Spleen (tissue), 11 donors: ENCODE data around the gene NT5DC2. TPM values are rescaled to one million over a fixed set of nuclear protein-coding genes. Genes with fewer than 3 reads are reported as not detected.

ENCODE experiments used
- DNase-seq: peaks from one replicate; pipeline ENCODE4 v3.0.0-alpha.2; 2020
- H3K27ac ChIP-seq, 8 donors: fragments of 200-600 bp; sonication (generic) in 7 of 8; 1 replicate in 4 of 8; 2 replicates in 4 of 8; pipeline versions ENCODE4 v1.5.0 to v1.8.0; 2016 to 2021; ENCODE audit warnings: inconsistent platforms in 4 of 8, mild to moderate bottlenecking in 4 of 8, moderate library complexity in 1 of 8
- H3K27me3 ChIP-seq, 7 donors: fragments of 200-600 bp; sonication (generic) in 6 of 7; replicated peaks in 1 of 7; 1 replicate in 4 of 7; 2 replicates in 3 of 7; pipeline versions ENCODE4 v1.5.0 to v1.8.0; 2016 to 2021; ENCODE audit warnings: inconsistent platforms in 3 of 7, mild to moderate bottlenecking in 1 of 7
- H3K36me3 ChIP-seq, 6 donors: fragments of 200-600 bp; sonication (generic) in 5 of 6; 1 replicate in 4 of 6; 2 replicates in 2 of 6; pipeline versions ENCODE4 v1.5.0 to v1.8.0; 2016 to 2021; ENCODE audit warnings: inconsistent platforms in 2 of 6
- H3K4me1 ChIP-seq, 6 donors: fragments of 200-600 bp; sonication (generic) in 5 of 6; 1 replicate in 3 of 6; 2 replicates in 3 of 6; pipeline versions ENCODE4 v1.5.0 to v1.8.0; 2016 to 2021; ENCODE audit warnings: inconsistent platforms in 3 of 6
- H3K4me3 ChIP-seq, 8 donors: fragments of 200-600 bp; sonication (generic) in 7 of 8; 1 replicate in 4 of 8; 2 replicates in 4 of 8; pipeline versions ENCODE4 v1.5.0 to v1.8.0; 2016 to 2021; ENCODE audit warnings: inconsistent platforms in 4 of 8, mild to moderate bottlenecking in 4 of 8, moderate library complexity in 2 of 8
- H3K9me3 ChIP-seq, 8 donors: fragments of 200-600 bp; sonication (generic) in 7 of 8; 1 replicate in 4 of 8; 2 replicates in 4 of 8; pipeline versions ENCODE4 v1.5.0 to v1.8.0; 2016 to 2021; ENCODE audit warnings: inconsistent platforms in 4 of 8
- CTCF ChIP-seq, 11 experiments: fragments of 200-600 bp in 7 of 11; fragments of 450-650 bp in 4 of 11; sonication (generic) in 4 of 11; IDR thresholded peaks in 8 of 11; conservative IDR thresholded peaks in 3 of 11; 1 replicate in 7 of 11; 2 replicates in 4 of 11; pipeline versions ENCODE4 v1.4.0 to v1.8.0; 2016 to 2021; ENCODE audit warnings: antibody characterized with exemption in 11 of 11, inconsistent platforms in 4 of 11, mild to moderate bottlenecking in 1 of 11
- POLR2A ChIP-seq, 3 donors: fragments of 450-650 bp; IDR thresholded peaks; one replicate each; pipeline ENCODE4 v1.5.1; 2017; ENCODE audit warnings: antibody characterized with exemption in 3 of 3, mild to moderate bottlenecking in 1 of 3
- POLR2AphosphoS5 ChIP-seq, 3 donors: sonication (generic); formaldehyde crosslinking; IDR thresholded peaks; one replicate each; pipeline ENCODE4 v1.5.1; 2017; ENCODE audit warnings: antibody characterized with exemption in 3 of 3
- WGBS, 5 donors: extraction: QIAGEN DNeasy Blood & Tissue Kit in 3 of 5; methylation state at CpG; one replicate each; pipeline versions ENCODE4 v1.1.5 to v1.1.7; 2013 to 2018; 5-methylcytosine and 5-hydroxymethylcytosine counted together
- intact Hi-C: fragments of 100-400 bp; cut with DNase I; formaldehyde crosslinking; loops from one replicate; pipeline ENCODE4 v1.15.0; 2023; ENCODE audit warnings: low total_unique reads
- polyA plus RNA-seq, 3 donors: library from polyadenylated mRNA; stranded (reverse); fragments of 200-250 nt; gene quantifications; one replicate each; pipeline ENCODE4 v1.2.1, GENCODE V29; 2013
- total RNA-seq, 7 donors: library from RNA; depleted of rRNA in 3 of 7; stranded (reverse); fragments of >200 nt in 3 of 7; fragmentation: NEBNext Ultra II Directional in 4 of 7; extraction: Animal tissue kit (Norgen Biotek cat#: 25700) in 4 of 7; gene quantifications; one replicate each; pipeline versions ENCODE4 v1.1.0 to v1.2.1, GENCODE V29; 2016 to 2021
- donor health status: healthy with polysubstance abuse.
- donor health status: DM: no; HTN: no; CAD: no; lungs with moderate emphysema.
- donor health status: DM: no; HTN: no; CAD: no.
- donor health status: Bipolar disorder and iron deficiency.
- donor health status: healthy.
- donor health status: DM: no; HTN: no; CAD: no.
- donor health status: DM: yes; HTN: yes; CAD: no.

NT5DC2 gene
- total and polyA plus RNA-seq, 10 donors, result 7.8 to 26.0 (median 11.3) TPM

- Histone ChIP-seq H3K4me3 (no peak overlapping the region), H3K27ac (no peak overlapping the region), H3K27me3 (no peaks in the 10 kb centered on the region), H3K4me1 (peaks cover 4 to 58% (median 25%) of the 10 kb centered on the region in 6 donors), H3K9me3 (no peaks in the 10 kb centered on the region), H3K36me3 (peaks cover 0 to 100% (median 42%) of the 10 kb centered on the region in 6 donors)
- no peak for TF ChIP-seq POLR2AphosphoS5 (IDR thresholded peaks at IDR 0.05)
- no peak for TF ChIP-seq POLR2A (IDR thresholded peaks at IDR 0.05)
- no peak for TF ChIP-seq CTCF (IDR thresholded peaks at IDR 0.05 in 8 of 11, conservative IDR thresholded peaks at IDR 0.05 in 3 of 11)
- intact Hi-C loops, result no loop called here
- no peak for DNase-seq
- WGBS, 5 donors, result 87 to 92% (median 88%) methylated on average over 16 to 20 of the region's 20 CpGs
These were observed 12.8 kb downstream of the NT5DC2 start for GRCh38 chr3:52520716-52521487.

GRCh38 chr3:52520141-52520667, 13.5 kb downstream of the NT5DC2 start:
- Histone ChIP-seq H3K27me3 (no peaks in the 10 kb centered on the region), H3K9me3 (no peaks in the 10 kb centered on the region), H3K27ac (no peak overlapping the region), H3K4me1 (peaks cover 0 to 52% (median 22%) of the 10 kb centered on the region in 6 donors), H3K4me3 (no peak overlapping the region), H3K36me3 (peaks cover 0 to 100% (median 45%) of the 10 kb centered on the region in 6 donors)
- intact Hi-C loops, result no loop called here
- WGBS, 5 donors, result 93 to 95% (median 94%) methylated on average over 7 to 14 of the region's 14 CpGs
- DNase-seq, result no peak
- TF ChIP-seq POLR2A (IDR thresholded peaks at IDR 0.05) (no peak), POLR2AphosphoS5 (IDR thresholded peaks at IDR 0.05) (no peak), CTCF (IDR thresholded peaks at IDR 0.05 in 8 of 11, conservative IDR thresholded peaks at IDR 0.05 in 3 of 11) (no peak)

DNA sequence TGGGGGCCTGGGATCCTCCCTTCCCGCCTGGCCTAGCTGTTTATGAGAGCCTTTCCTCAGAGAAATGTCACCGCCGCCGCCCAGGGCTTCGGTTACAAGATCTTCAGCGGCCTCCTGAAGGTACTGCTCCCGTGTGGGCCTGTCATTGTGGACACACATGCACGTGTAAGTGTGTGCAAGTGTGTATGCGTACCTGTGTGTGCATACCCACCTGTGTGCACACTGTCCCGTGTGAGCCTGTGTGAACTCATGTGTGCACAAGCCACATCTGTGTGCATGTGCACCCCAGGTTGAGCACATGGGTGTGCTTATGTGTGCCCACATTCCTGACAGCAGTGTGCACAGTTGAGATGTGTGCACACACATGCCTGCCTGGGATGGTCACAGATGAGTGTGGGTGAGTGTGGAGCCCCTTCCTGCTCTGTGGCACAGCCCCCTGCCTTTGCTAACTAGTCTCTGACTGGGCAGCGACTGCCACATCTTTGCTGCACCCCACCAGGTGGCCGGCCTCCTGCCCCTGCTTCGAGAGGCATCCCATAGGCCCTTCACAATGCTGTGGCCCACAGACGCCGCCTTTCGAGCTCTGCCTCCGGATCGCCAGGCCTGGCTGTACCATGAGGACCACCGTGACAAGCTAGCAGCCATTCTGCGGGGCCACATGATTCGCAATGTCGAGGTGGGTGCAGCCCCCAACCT, 14.1 kb downstream of the NT5DC2 start:
- peaks cover 0 to 100% (median 45%) of the 10 kb centered on the region in 6 donors for H3K36me3 ChIP-seq
- no peak overlapping the region for H3K27ac ChIP-seq
- no peaks in the 10 kb centered on the region for H3K9me3 ChIP-seq
- H3K27me3 ChIP-seq, result no peaks in the 10 kb centered on the region
- TF ChIP-seq POLR2AphosphoS5 (IDR thresholded peaks at IDR 0.05), result peak in 1 of 3 donors; percentile 22
- TF ChIP-seq CTCF (IDR thresholded peaks at IDR 0.05 in 8 of 11, conservative IDR thresholded peaks at IDR 0.05 in 3 of 11), result no peak
- no peak for TF ChIP-seq POLR2A (IDR thresholded peaks at IDR 0.05)
- H3K4me3 ChIP-seq, result no peak overlapping the region
- H3K4me1 ChIP-seq, result peaks cover 0 to 45% (median 16%) of the 10 kb centered on the region in 6 donors
- 90 to 94% (median 92%) methylated on average over 15 to 22 of the region's 22 CpGs for WGBS, 5 donors
- no peak for DNase-seq
- intact Hi-C loops, result no loop called here
